HG03066 (cell line): ENCODE results near the gene PDCD6IP.

Experiments
- ATAC-seq: cut with Tn5 transposase; IDR thresholded peaks from one replicate; pipeline ENCODE4 v1.9.1; 2021; ENCODE audit warnings: low read depth; ENCODE audit not compliant: unreplicated experiment

Gene PDCD6IP

DNA sequence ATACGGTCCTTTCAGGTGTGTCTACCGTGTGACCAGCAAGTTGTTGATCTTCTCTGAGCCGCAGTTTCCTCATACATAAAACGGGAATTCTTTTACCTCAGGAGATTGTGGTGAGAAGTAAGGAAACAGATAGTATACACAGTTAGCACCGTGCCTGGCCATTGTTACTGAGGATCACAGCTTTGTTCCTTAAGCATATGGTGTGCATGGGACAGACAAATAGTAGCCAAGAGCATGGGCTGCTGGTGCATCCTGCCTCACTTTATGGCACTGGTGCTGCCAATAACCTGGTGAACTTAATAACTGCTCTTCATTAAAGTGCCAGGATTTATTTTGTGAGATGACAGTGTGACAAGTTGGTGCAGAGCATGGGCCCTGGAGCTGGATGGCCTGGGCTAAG is 86.3 kb downstream of the PDCD6IP start:
- ATAC-seq: no peak

- ATAC-seq: no peak
These were observed 87.1 kb downstream of the PDCD6IP start for GRCh38 chr3:33885496-33885895.

DNA sequence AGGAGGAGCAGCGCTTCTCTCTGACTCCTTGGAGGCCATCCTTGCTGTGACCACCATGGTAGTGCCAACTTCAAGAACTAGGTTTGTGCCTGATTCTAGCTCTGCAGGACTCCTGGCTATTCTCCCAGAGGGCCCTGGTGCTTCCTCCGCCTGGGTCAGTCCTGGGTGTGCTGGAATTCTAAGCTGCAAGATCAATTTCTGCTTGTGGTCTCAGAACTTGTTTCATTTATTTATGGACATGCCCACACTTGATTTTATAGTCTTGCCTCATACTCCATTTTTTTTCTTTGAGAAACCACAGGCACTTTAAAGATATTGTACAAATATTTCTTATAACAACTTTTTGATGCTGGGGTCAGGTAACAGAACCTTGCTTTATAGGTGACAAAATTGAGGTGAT is 87.6 kb downstream of the PDCD6IP start:
- ATAC-seq: no peak

GRCh38 chr3:33887478-33887877 is 89.0 kb downstream of the PDCD6IP start:
- ATAC-seq: no peak

DNA sequence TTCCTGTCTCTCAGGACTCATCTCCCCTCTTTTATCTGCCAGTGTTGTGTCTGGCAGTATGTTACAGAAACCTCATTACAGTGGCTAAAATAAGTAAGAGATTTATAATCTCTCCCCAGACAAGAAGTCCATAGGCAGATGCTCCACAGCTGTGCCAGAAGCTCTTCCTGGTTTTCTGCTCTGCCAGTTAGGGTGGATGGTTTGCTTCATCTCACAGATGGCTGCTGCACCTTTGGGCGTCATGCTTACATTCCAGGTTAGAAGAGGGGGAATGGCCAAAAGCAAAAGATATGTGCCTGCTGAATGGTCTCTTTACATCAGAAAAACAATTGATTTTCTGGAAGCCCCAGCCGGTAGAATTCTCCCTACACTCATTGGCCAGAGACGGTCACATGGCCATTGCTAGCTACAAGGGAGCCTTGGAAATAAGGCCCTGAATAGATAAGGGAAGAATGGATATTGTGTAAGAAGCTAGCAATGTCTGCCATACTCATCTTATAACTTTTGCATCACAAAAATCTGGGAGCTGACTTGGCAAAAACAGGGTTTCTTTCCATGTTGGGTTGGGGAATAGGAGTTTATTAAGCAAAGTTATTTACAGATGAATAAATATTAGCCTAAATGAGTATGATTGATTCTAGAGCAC is 91.1 kb downstream of the PDCD6IP start:
- ATAC-seq: no peak

GRCh38 chr3:33892655-33893054 is 94.2 kb downstream of the PDCD6IP start:
- ATAC-seq: no peak

GRCh38 chr3:33895658-33896057 is 97.2 kb downstream of the PDCD6IP start:
- no peak for ATAC-seq

GRCh38 chr3:33897306-33897705 is 98.9 kb downstream of the PDCD6IP start:
- ATAC-seq: no peak

DNA sequence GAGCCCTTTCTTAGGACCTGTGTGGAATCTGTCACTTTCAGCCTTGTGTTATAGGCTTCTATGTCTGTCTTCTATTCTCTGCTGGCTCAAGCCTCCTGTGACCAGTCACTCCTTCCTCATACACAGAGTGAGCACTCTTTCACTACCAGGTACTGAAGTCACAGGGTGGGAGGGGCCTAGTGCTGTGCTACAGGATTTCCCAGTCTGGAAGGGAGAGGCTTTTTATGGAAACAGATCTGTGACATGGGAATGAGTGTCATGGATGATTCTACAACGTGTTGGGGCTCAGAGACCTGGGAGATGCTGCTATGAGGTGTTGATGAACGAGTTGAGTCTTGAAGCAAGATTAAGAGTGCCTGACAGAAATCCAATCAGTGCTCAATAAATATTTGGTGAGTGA is 100.5 kb downstream of the PDCD6IP start:
- no peak for ATAC-seq

DNA sequence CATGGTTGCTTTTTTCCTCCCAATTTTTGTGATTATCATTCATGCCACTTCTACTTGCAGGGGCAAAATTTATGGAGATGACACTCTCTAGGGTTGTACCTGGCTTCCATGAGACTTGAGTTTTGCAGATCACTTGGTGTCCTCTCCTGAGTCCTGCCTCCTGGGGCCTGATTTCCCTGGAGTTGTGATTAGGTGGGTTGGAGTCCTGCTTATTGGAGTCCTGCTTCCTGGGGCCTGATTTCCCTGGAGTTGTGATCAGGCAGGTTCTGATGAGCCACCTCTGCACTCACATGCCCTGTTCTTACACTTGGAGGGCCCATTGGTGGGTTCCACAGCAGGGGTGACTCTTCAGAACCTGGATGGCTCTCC is 102.0 kb downstream of the PDCD6IP start:
- no peak for ATAC-seq

- ATAC-seq: no peak
These were observed 102.5 kb downstream of the PDCD6IP start for GRCh38 chr3:33900809-33901505.

DNA sequence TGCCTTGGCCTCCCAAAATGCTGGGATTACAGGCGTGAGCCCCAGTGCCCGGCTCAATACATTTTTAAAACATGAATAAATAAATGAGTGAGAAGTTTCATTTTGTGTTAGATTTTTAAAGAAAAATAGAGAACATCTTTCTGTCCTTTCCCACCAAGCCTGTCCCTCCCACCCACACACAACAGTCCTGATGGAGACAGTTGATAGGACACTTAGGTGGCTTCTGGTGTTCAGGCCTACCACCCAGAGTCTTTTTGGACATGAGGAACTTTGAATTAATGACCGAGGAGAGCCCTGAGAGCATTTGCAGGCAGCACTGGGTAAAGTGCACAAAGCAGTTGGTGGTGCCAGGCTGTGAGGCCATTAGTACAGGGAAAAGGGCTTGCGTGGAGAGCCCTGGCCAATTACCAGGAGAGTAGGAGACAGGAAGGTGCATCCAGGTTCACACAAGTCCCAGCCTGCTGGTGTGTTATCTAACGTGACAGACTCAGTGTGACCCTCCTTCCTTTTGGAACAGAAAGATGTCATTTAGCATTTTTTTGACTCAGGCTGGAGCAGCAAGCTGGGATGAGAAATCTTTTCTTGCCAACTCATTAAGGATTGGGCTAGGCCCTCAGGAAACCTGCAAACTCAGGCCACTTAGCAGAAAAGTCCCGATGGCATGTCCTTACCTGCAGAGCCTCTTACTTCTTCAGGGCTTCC is 103.6 kb downstream of the PDCD6IP start:
- no peak for ATAC-seq

GRCh38 chr3:33904730-33905129 is 106.3 kb downstream of the PDCD6IP start:
- no peak for ATAC-seq

GRCh38 chr3:33908250-33908851 is 109.9 kb downstream of the PDCD6IP start:
- ATAC-seq: no peak

GRCh38 chr3:33909547-33909946 is 111.1 kb downstream of the PDCD6IP start:
- ATAC-seq: no peak

GRCh38 chr3:33910031-33910430 is 111.6 kb downstream of the PDCD6IP start:
- ATAC-seq: no peak

- no peak for ATAC-seq
These were observed 113.3 kb downstream of the PDCD6IP start for GRCh38 chr3:33911525-33912322.

DNA sequence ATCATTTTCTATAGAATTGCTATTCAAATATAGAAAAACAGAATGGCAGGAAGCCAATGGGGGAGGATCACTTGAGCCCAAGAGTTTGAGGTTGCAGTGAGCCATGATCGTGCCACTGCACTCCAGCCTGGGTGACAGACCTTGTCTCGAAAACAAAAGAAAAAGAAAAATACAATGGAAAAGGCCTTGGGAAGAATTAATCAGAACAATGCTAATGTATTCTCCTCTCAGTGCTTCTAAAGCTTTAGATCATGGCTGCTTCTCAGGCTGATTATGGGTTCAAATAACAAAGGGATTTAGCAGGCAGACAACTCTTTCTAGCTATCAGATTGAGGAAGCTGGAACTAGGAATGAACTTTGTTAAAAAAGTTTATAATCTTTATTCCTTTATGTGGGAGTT is 115.8 kb downstream of the PDCD6IP start:
- ATAC-seq: no peak

DNA sequence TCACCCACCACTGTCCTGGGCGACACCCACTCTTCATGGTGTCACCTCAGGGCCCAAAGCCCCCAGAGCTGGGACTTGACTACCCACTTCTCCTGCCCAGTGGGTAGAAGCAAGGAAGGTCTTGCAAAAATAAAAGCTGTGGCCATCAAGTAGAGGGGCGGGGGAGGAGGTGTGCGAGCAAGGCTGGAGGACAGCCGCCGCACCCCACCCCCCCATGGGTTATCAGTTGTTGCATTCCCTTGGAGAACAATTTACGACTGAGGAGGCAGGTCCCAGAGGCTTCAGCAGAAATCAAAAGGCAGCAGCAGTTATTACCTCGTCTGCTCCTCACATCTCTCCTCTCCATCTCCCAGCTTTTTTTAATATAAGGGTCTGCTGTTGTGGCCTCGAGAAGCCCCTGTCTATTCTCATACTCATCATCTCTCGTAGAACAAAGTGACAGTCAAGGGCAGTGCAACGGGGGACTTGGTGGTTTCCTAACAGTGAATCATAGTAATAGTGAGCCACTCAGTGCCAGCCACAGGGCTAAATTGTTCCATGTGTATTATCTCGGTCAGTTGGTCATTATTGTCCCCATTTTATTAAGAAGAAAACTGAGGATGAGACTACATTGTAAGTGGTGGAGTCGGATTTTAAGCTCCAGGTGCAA is 116.4 kb downstream of the PDCD6IP start:
- no peak for ATAC-seq
